ENCODE data around the gene PDE4D.
"Not testable (repeated sequence)": the region's sequence is repeated elsewhere in the genome, so short reads cannot be mapped to it uniquely, and the experiment has no call there.

Gene PDE4D

GRCh38 chr5:58969253-58969652 is 924.3 kb downstream of the PDE4D start:
- no peak for DNase-seq (ENCODE audit: low read depth)

DNA sequence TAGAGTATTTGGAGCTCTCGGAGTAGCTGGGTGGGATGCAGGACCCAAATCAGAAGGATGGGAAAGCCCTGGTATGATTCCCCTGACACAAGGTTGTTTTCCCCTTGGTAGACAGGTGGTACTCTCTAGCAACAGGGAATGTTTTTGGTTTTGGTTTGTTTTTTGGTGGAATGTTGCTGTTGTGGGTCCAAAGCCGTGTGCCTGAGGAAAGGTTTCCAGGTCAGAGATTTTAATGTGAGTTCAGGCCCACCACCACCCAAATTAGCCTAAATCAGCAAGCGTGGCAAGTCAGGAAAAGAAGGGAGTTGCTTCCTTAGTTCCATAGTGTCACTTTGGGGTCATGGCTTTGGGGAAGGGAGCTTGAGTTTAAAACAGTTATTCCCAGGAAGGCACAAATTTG is 925.2 kb downstream of the PDE4D start:
- no peak for DNase-seq (ENCODE audit: low read depth)

DNA sequence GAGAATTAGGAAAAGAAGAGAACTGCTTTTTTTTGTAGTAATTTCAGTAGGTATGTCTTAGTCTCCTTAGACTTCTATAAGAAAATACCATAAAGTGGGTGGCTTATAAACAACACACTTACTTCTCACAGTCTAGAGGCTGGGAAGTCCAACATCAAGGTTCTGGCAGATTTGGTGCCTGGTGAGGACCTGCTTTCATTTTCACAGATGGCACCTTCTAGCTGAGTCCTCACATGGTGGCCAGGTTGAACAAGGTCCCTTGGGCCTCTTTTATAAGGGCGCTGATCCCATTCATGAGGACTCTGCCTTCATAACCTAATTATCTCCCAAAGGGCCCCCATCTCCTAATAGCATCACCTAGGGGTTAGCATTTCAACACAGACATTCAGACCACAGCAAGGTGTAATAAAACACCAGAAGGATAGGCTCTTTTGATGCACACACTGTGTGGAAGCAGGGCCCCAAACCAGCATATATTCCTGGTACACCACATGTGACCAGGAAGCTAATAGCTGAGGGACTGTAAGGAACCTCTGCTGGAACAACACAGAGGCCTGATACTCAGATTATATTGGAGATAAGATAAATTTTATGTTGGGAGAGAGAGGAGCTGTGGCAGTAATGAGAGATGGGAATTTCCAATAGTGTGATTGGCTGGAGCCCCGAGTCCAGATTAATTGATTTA is 925.8 kb downstream of the PDE4D start:
- DNase-seq (ENCODE audit: low read depth) = no peak

GRCh38 chr5:58965677-58966414 is 927.7 kb downstream of the PDE4D start:
- DNase-seq (ENCODE audit: low read depth) = no peak

GRCh38 chr5:58963821-58964220 is 929.7 kb downstream of the PDE4D start:
- DNase-seq (ENCODE audit: low read depth) = no peak

DNA sequence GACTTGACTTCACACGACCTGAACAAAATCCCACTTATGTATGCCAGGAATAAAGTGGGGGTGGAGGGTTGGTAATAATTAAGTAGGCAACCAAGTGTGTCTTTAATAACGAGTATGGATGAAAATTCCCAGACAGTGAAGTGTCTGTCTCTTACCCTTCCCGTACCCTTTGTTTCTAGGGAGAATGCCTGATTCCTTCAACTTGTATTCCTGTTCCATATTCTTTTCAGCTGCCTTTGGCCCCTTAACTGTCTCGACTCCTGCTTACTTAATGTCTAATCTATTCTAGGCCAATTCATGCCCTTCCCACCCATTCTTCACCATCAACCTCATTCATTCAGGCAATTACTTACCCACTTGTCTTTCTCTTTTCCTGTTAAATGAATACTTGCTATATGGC is 930.2 kb downstream of the PDE4D start:
- DNase-seq (ENCODE audit: low read depth) = no peak

DNA sequence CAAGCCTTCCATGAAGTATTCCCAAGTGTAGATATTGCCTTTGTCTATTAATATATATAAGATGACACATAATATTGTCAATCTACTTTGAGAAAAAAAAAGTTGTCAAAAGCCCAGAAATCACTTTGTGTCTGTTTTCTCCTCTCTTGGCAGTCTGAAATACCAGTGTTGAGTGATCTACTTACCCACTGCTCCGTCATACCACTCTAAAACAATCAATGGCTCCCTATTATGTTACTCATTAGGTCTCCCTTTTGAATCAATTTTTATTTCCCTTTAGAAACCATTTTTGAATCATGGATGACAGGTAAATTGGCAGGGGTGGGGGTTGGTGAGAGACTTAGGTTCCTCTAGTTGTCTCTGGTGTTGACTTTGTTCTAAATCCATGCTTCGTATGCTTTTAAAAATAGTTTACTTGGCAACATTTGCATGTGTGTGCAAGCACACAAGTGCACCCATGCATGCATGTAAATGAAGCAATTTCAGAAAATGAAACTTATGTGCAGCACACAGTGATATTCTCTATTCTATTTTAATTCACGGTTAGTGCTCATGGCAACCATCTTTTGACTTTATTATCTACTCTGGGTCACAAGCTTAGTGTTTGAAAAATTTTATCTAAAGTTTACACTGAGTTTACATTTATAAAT is 931.8 kb downstream of the PDE4D start:
- no peak for DNase-seq (ENCODE audit: low read depth)

DNA sequence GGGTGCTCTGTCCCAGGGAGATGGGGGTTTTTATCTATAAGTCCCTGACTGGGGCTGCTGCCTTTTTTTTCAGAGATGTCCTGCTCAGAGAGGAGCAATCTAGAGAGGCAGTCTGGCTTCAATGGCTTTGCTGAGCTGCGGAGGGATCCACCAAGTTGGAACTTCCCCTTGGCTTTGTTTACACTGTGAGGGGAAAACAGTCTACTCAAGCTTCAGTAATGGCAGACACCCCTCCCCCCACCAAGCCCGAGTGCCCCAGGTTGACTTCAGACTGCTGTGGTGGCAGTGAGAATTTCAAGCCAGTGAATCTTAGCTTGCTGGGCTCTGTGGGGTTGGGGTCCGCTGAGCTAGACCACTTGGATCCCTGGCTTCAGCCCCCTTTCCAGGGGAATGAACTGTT is 934.8 kb downstream of the PDE4D start:
- DNase-seq (ENCODE audit: low read depth) = no peak

DNA sequence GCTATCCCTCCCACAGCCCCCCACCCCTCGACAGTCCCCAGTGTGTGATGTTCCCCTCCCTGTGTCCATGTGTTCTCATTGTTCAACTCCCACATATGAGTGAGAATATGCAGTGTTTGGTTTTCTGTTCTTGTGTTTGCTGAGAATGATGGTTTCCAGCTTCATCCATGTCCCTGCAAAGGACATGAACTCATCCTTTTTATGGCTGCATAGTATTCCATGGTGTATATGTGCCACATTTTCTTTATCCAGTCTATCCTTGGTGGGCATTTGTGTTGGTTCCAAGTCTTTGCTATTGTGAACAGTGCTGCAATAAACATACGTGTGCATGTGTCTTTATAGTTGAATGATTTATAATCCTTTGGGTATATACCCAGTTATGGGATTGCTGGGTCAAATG is 940.3 kb downstream of the PDE4D start:
- DNase-seq (ENCODE audit: low read depth) = not testable (repeated sequence)

GRCh38 chr5:58950224-58950623 is 943.3 kb downstream of the PDE4D start:
- no peak for DNase-seq (ENCODE audit: low read depth)

DNA sequence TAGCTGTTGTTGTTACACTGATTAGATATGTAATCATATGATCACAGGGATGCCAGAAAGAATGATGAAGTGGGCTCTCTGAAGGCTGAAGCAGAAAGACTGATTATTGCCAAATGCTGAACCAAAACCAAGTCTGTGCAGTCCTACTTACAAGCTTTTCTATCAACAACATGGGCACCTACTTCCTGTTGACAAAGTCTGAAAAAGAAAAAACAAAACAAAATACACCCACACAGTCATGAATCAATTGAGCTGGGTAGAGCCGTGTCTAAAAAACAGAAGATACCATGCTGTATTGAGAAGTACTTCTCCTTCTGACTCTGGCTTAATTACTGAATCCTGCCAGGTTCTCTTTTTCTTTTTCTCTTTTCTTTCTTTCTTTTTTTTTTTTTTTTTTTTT is 947.3 kb downstream of the PDE4D start:
- DNase-seq (ENCODE audit: low read depth) = no peak

- peak; percentile 26 for DNase-seq (ENCODE audit: low read depth)
Measured at GRCh38 chr5:58944221-58944620, 949.3 kb downstream of the PDE4D start.

- DNase-seq (ENCODE audit: low read depth) = no peak
Measured at GRCh38 chr5:58940446-58940845, 953.1 kb downstream of the PDE4D start.

- DNase-seq (ENCODE audit: low read depth) = no peak
Measured at GRCh38 chr5:58939664-58940063, 953.9 kb downstream of the PDE4D start.

GRCh38 chr5:58938563-58939424 is 954.7 kb downstream of the PDE4D start:
- DNase-seq (ENCODE audit: low read depth) = no peak

GRCh38 chr5:58937031-58937681 is 956.4 kb downstream of the PDE4D start:
- DNase-seq (ENCODE audit: low read depth) = no peak

DNA sequence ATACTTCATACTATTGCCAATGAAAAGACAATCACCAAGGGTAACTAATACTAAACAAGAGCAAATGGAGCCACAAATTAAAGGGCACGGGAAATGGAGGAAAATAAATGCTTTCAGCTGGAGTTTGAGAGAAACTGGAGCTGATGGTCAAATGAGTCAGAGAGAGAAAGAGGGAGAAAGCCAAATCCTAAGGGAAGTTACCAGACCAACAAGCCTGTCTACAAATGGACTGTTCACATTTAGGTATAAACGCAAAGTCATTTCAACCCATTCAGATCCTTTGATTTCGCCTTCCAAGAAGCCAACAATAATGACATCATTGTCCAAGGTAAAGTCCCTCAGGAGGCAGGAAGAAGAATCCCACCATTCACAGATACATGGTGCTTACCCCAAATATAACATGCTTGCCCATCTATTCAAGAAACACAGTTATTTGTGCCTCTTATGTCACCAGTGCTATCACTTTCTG is 958.9 kb downstream of the PDE4D start:
- no peak for DNase-seq (ENCODE audit: low read depth)

DNA sequence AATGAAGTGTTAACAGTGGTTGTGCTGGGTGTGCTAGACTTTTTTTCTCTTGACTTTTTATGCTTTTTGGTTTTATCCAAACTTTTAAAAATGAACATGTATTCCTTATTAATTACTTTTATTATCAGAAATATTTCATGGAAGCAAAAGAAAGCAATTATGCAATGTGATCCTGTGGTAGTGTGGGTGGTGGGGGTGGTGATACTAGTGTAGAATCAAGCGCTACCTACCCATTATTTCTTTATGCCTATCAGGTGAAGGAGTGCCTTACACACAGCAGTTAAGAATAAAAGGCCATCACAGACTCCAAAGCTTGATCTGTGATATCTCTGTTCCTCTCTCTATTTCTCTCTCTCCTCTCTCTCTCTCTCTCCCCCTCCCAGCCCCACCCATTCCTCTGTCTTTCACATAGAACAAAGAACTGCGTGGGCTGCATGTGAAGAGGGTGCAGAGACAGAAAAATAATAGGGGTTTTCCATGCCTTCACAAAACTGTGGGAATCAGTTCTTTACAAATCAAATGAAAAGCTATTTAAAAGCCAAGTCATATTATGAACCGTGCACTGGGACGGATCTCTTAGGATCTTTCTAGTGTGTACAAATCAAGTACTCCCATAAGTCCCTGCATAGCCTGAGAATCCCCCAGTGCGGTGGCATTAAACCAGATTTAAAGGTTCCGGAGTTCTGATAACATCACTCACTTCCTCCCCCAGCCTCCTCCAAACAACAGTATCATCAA is 959.5 kb downstream of the PDE4D start:
- no peak for DNase-seq (ENCODE audit: low read depth)

DNA sequence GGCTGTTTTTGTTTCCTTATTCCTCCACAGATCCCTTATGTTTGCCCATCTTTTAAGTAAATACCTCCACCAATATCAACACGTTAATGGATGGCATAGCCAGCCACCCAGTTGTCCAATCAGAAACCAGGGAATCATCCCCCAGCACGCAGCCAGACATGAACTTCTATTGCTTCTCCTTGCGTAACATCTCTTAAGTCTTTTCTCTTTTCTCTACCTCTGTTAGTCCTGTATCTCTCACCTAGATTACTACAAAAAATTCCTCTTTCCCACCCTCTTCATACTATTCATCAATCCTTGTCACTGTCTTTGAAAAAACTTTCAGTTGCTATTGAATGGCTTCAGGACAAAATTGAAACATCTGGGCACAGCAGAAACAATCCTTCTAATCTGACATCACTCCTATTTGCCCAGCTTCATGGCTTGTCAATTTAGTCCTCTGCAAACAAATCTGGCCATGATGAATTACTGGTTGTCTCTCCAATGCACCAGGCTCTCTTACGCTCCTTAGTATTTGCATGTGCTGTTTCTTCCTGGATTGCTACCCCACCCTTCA is 961.4 kb downstream of the PDE4D start:
- no peak for DNase-seq (ENCODE audit: low read depth)

- DNase-seq (ENCODE audit: low read depth) = no peak
Measured at GRCh38 chr5:58930520-58930919, 963.0 kb downstream of the PDE4D start.

GRCh38 chr5:58929726-58930125 is 963.8 kb downstream of the PDE4D start:
- no peak for DNase-seq (ENCODE audit: low read depth)
